GM12878 (cell line): ENCODE data around the gene DPP9. TPM values are rescaled to one million over a fixed set of nuclear protein-coding genes. Genes with fewer than 3 reads are reported as not detected.

Experiments used
- ATAC-seq: fragments of 200-7000 bp; cut with Tn5 transposase; 3 replicates; pipeline ENCODE4 v1.9.1; 2020; ENCODE audit warnings: mild to moderate bottlenecking, moderate library complexity
- BruUV-seq: library from RNA; stranded (reverse); fragments of 400-500 nt; replicated peaks from 2 replicates; lab custom pipeline; 2021; lab: Mats Ljungman, UMichigan
- CTCF ChIA-PET: fragments of 300-600 bp; sonication (Branson Sonifier 250); formaldehyde crosslinking; extraction: SDS; loops from one replicate; lab custom pipeline; 2021; ENCODE audit warnings: inconsistent platforms; lab: Yijun Ruan, JAX
- POLR2A ChIA-PET: fragments of 350-600 bp; formaldehyde crosslinking; extraction: SDS; loops from one replicate; lab custom pipeline; 2021; ENCODE audit warnings: inconsistent platforms; lab: Charles Lee
- RAD21 ChIA-PET: fragments of 300-600 bp; sonication (Branson Sonifier 250); formaldehyde crosslinking; loops from one replicate; lab custom pipeline; 2023; ENCODE audit warnings: antibody characterized with exemption; ENCODE audit not compliant: unreplicated experiment; lab: Charles Lee
- SMC1A ChIA-PET: fragments of 300-600 bp; sonication (Branson Sonifier 250); formaldehyde crosslinking; loops from one replicate; lab custom pipeline; 2023; ENCODE audit not compliant: unreplicated experiment, uncharacterized antibody; lab: Charles Lee
- DNase-seq: peaks from one replicate; pipeline ENCODE4 v3.0.0-alpha.2; 2011; ENCODE audit warnings: low read depth, low spot score
- FAIRE-seq: peaks from 3 replicates; lab custom pipeline; 2011; peaks lifted over from hg19 to GRCh38; lab: Jason Lieb, UNC
- H2AFZ ChIP-seq: 2 replicates; pipeline ENCODE4 v1.6.0; 2011; ENCODE audit warnings: low read depth, low read length, control low read depth; ENCODE audit not compliant: control insufficient read depth
- H3K27ac ChIP-seq: 2 replicates; pipeline ENCODE4 v1.5.1; 2011; ENCODE audit warnings: control low read depth; ENCODE audit not compliant: control insufficient read depth, insufficient read depth
- H3K27me3 ChIP-seq, 2 experiments: replicated peaks in 1 of 2; 2 replicates each; pipeline versions ENCODE4 v1.6.0 to v1.6.1; 2011; ENCODE audit warnings: low read length in 1 of 2; ENCODE audit not compliant: control insufficient read depth in 2 of 2, insufficient read depth in 2 of 2
- H3K36me3 ChIP-seq, 2 experiments: 2 replicates each; pipeline ENCODE4 v1.5.1; 2011; ENCODE audit warnings: low read length in 1 of 2; ENCODE audit not compliant: control insufficient read depth in 2 of 2, insufficient read depth in 2 of 2
- H3K4me1 ChIP-seq: 2 replicates; pipeline ENCODE4 v1.6.1; 2011; ENCODE audit warnings: mild to moderate bottlenecking, low read length, moderate library complexity, mixed read lengths; ENCODE audit not compliant: control insufficient read depth, insufficient read depth
- H3K4me2 ChIP-seq: 2 replicates; pipeline ENCODE4 v1.6.0; 2011; ENCODE audit warnings: control low read depth; ENCODE audit not compliant: control insufficient read depth, insufficient read depth
- H3K4me3 ChIP-seq: fragments of 200-600 bp; sonication (generic); 2 replicates; pipeline ENCODE4 v1.5.1; 2016
- H3K79me2 ChIP-seq: 2 replicates; pipeline ENCODE4 v1.6.0; 2011; ENCODE audit warnings: low read length; ENCODE audit not compliant: control insufficient read depth, insufficient read depth
- H3K9ac ChIP-seq: 2 replicates; pipeline ENCODE4 v1.8.0; 2011; ENCODE audit warnings: low read length, control low read depth, mixed read lengths; ENCODE audit not compliant: control insufficient read depth, insufficient read depth
- H3K9me3 ChIP-seq: replicated peaks from 3 replicates; pipeline ENCODE4 v1.5.1; 2011; ENCODE audit warnings: mild to moderate bottlenecking, low read length; ENCODE audit not compliant: control insufficient read depth, insufficient read depth
- H4K20me1 ChIP-seq: 2 replicates; pipeline ENCODE4 v1.6.0; 2011; ENCODE audit not compliant: control insufficient read depth, insufficient read depth
- ATF7 ChIP-seq: fragments of 450-650 bp; IDR thresholded peaks from 2 replicates; pipeline ENCODE4 v1.6.1; 2016; ENCODE audit warnings: low read depth, mild to moderate bottlenecking
- BCL3 ChIP-seq: IDR thresholded peaks from 2 replicates; pipeline ENCODE4 v1.6.1; 2011; ENCODE audit warnings: borderline replicate concordance, low read depth, mild to moderate bottlenecking, moderate library complexity, low read length; ENCODE audit not compliant: insufficient read depth, poor library complexity, severe bottlenecking
- CREB1 ChIP-seq: IDR thresholded peaks from 2 replicates; pipeline ENCODE4 v1.6.1; 2012; ENCODE audit warnings: low read depth, mild to moderate bottlenecking, inconsistent platforms
- EGR1 ChIP-seq, 2 experiments: IDR thresholded peaks; 1 replicate in 1 of 2; 2 replicates in 1 of 2; pipeline ENCODE4 v1.6.1; 2011 to 2012; ENCODE audit warnings: low read depth in 2 of 2, low read length in 2 of 2, borderline replicate concordance in 1 of 2, mild to moderate bottlenecking in 1 of 2, moderate library complexity in 1 of 2
- EZH2 ChIP-seq: IDR thresholded peaks from 2 replicates; pipeline ENCODE4 v1.6.1; 2012; ENCODE audit warnings: low read depth, mild to moderate bottlenecking, control low read depth, inconsistent platforms, low read length, borderline replicate concordance; ENCODE audit not compliant: control insufficient read depth
- HDGF ChIP-seq: fragments of 450-650 bp; IDR thresholded peaks from 2 replicates; pipeline ENCODE4 v1.6.1; 2016; ENCODE audit warnings: antibody characterized with exemption
- IRF4 ChIP-seq: IDR thresholded peaks from 2 replicates; pipeline ENCODE4 v1.6.1; 2011; ENCODE audit warnings: low read depth, low read length
- KLF5 ChIP-seq: fragments of 450-650 bp; IDR thresholded peaks from 2 replicates; pipeline ENCODE4 v1.6.1; 2014; ENCODE audit warnings: mild to moderate bottlenecking; ENCODE audit not compliant: partially characterized antibody
- NR2C1 ChIP-seq: fragments of 450-650 bp; IDR thresholded peaks from 2 replicates; pipeline ENCODE4 v1.6.1; 2017; ENCODE audit warnings: antibody characterized with exemption, mild to moderate bottlenecking, moderate library complexity
- SKIL ChIP-seq: fragments of 450-650 bp; IDR thresholded peaks from 2 replicates; pipeline ENCODE4 v1.6.1; 2017; ENCODE audit warnings: mild to moderate bottlenecking, low read depth, inconsistent platforms; ENCODE audit not compliant: poor library complexity, severe bottlenecking
- SREBF2 ChIP-seq: IDR thresholded peaks from 2 replicates; pipeline ENCODE4 v1.6.1; 2012; ENCODE audit warnings: mild to moderate bottlenecking, low read length
- WGBS: methylation state at CpG from one replicate; pipeline ENCODE4 v1.1.6; 2016; ENCODE audit warnings: low lambda C conversion rate; ENCODE audit not compliant: insufficient replicate concordance, insufficient coverage; ENCODE audit errors: missing lambda C conversion rate; 5-methylcytosine and 5-hydroxymethylcytosine counted together
- in situ Hi-C: fragments of 300-500 bp; cut with MboI; formaldehyde crosslinking; loops from 9 replicates; pipeline ENCODE4 v1.14.3; 2018; ENCODE audit warnings: mixed read lengths
- intact Hi-C: fragments of 100-400 bp; cut with micrococcal nuclease; formaldehyde crosslinking; loops from one replicate; pipeline ENCODE4 v1.14.2; 2022; ENCODE audit not compliant: unreplicated experiment
- polyA plus RNA-seq, 11 experiments: library from polyadenylated mRNA; depleted of rRNA in 4 of 11; unstranded in 6 of 11; stranded (reverse) in 5 of 11; fragments of >200 nt; fragmentation: Nextera tagmentation in 4 of 11; fragmentation: Illumina TruSeq in 1 of 11; extraction: Ambion mirVana in 4 of 11; extraction: Trizol in 1 of 11; gene quantifications; 1 replicate in 1 of 11; 2 replicates in 10 of 11; pipeline versions ENCODE4 v1.2.1 to v1.2.3, GENCODE V29; 2011 to 2016; ENCODE audit warnings: inconsistent platforms in 2 of 11, missing spikeins in 2 of 11, low read depth in 1 of 11
- total RNA-seq, 4 experiments: library from RNA; depleted of rRNA in 3 of 4; stranded (reverse); fragments of >200 nt in 3 of 4; fragmentation: Illumina TruSeq in 1 of 4; extraction: Trizol in 1 of 4; gene quantifications; 2 replicates each; pipeline versions ENCODE4 v1.2.1 to v1.2.3, GENCODE V29; 2013 to 2021

The DPP9 gene
- total and polyA plus RNA-seq, 10 of the 15 experiments (the other 5 are each of a cell fraction or from before 2014, with no cell fraction given): 0.64 to 58.6 (median 27.6) TPM

GRCh38 chr19:4758082-4758481 is 34.4 kb upstream of the DPP9 start:
- H3K9me3 ChIP-seq: no peaks in the 10 kb centered on the region
- H3K27me3 ChIP-seq: no peaks in the 10 kb centered on the region; a peak in 2 of 4 replicates
- ChIA-PET RAD21 (no interaction called here), SMC1A (interaction anchor here (1.5 kb wide), 1 partner anchor 11 kb away, joined by 3 read pairs; no protein-coding TSS in a partner anchor), CTCF (no interaction called here), POLR2A (no interaction called here)
- no peak overlapping the region for H3K4me2 ChIP-seq
- intact Hi-C loops (no loop called here), in situ Hi-C loops (no loop called here)
- H4K20me1 ChIP-seq: no peaks in the 10 kb centered on the region
- no peak overlapping the region for H3K9ac ChIP-seq
- no peaks in the 10 kb centered on the region for H3K36me3 ChIP-seq
- 44% methylated on average over 4 of the region's 4 CpGs for WGBS
- no peaks in the 10 kb centered on the region for H3K79me2 ChIP-seq
- TF ChIP-seq ATF7: no peak
- TF ChIP-seq HDGF: no peak
- no peak for TF ChIP-seq IRF4
- no peak overlapping the region for H3K4me3 ChIP-seq
- no peak overlapping the region for H3K27ac ChIP-seq
- DNase-seq (no peak), ATAC-seq (no peak), FAIRE-seq (no peak)
- H3K4me1 ChIP-seq: peaks cover 4% of the 10 kb centered on the region; the same call in 1 of the 2 replicates
- H2AFZ ChIP-seq: no peak overlapping the region
- no TSS peak for BruUV-seq

- no peaks in the 10 kb centered on the region for H3K27me3 ChIP-seq
- in situ Hi-C loops: no loop called here
- ChIA-PET RAD21 (no interaction called here), POLR2A (interaction anchor here (0.6 kb wide), 1 partner anchor 783 kb away, joined by 3 read pairs; no protein-coding TSS in a partner anchor), CTCF (no interaction called here), SMC1A (no interaction called here)
- peaks cover 4% of the 10 kb centered on the region; the same call in 1 of the 2 replicates for H3K4me1 ChIP-seq
- ATAC-seq (no peak), FAIRE-seq (no peak), DNase-seq (no peak)
- TF ChIP-seq EZH2: no peak
- TF ChIP-seq EGR1 (IDR thresholded peaks at IDR 0.05; ENCODE audit: borderline replicate concordance in 1 of 2, low read depth in 2 of 2, low read length in 2 of 2): no peak
- TF ChIP-seq CREB1: no peak
- no peak for TF ChIP-seq SREBF2
- no peak for TF ChIP-seq NR2C1
- no peak for TF ChIP-seq SKIL
- no peak for TF ChIP-seq KLF5
- TF ChIP-seq BCL3: no peak
- no peak overlapping the region for H3K4me3 ChIP-seq
- no peak overlapping the region for H3K4me2 ChIP-seq
- no peaks in the 10 kb centered on the region for H4K20me1 ChIP-seq
- no peak overlapping the region for H3K9ac ChIP-seq
- H3K79me2 ChIP-seq: no peaks in the 10 kb centered on the region
- no peak overlapping the region for H2AFZ ChIP-seq
- no peak overlapping the region for H3K27ac ChIP-seq
- BruUV-seq: no TSS peak
- no peaks in the 10 kb centered on the region for H3K9me3 ChIP-seq
- H3K36me3 ChIP-seq: no peaks in the 10 kb centered on the region
- WGBS: 52% methylated on average over 5 of the region's 7 CpGs
- intact Hi-C loops: no loop called here
Measured at GRCh38 chr19:4755459-4755858, 31.8 kb upstream of the DPP9 start.
